A673 (cell line): ENCODE data around the gene APLP2. TPM values are rescaled to one million over a fixed set of nuclear protein-coding genes. Genes with fewer than 3 reads are reported as not detected.

Experiments
- BruUV-seq: library from RNA; stranded (reverse); fragments of 400-500 nt; replicated peaks from 2 replicates; lab custom pipeline; 2021; lab: Mats Ljungman, UMichigan
- CTCF ChIA-PET: fragments of 300-600 bp; sonication (Branson Sonifier 250); formaldehyde crosslinking; loops from one replicate; lab custom pipeline; 2022; ENCODE audit warnings: antibody characterized with exemption; lab: Charles Lee
- POLR2A ChIA-PET: fragments of 300-600 bp; sonication (Branson Sonifier 250); formaldehyde crosslinking; loops from one replicate; lab custom pipeline; 2022; ENCODE audit warnings: antibody characterized with exemption; ENCODE audit not compliant: low non-redundant PET; lab: Charles Lee
- DNase-seq: peaks from one replicate; pipeline ENCODE4 v3.0.0-alpha.2; 2015; ENCODE audit warnings: low spot score
- H3K27ac ChIP-seq: fragments of 200-600 bp; sonication (generic); 2 replicates; pipeline ENCODE4 v1.5.1; 2016; ENCODE audit warnings: mixed run types, low read depth, mild to moderate bottlenecking, mixed read lengths, antibody characterized with exemption, low read length; ENCODE audit not compliant: poor library complexity, severe bottlenecking
- H3K27me3 ChIP-seq: fragments of 200-600 bp; sonication (generic); replicated peaks from 2 replicates; pipeline ENCODE4 v1.6.1; 2017; ENCODE audit warnings: mixed run types, low read depth, mild to moderate bottlenecking, mixed read lengths, antibody characterized with exemption, low read length; ENCODE audit not compliant: insufficient read depth, poor library complexity
- H3K36me3 ChIP-seq: fragments of 200-600 bp; sonication (generic); 2 replicates; pipeline ENCODE4 v1.6.1; 2016; ENCODE audit warnings: mixed run types, mild to moderate bottlenecking, mixed read lengths, antibody characterized with exemption, low read length; ENCODE audit not compliant: insufficient read depth, poor library complexity, severe bottlenecking
- H3K4me1 ChIP-seq: fragments of 200-600 bp; sonication (generic); 2 replicates; pipeline ENCODE4 v1.6.1; 2017; ENCODE audit warnings: mixed run types, mild to moderate bottlenecking, mixed read lengths, antibody characterized with exemption, low read length; ENCODE audit not compliant: insufficient read depth, poor library complexity, severe bottlenecking
- H3K4me3 ChIP-seq: fragments of 200-600 bp; sonication (generic); 2 replicates; pipeline ENCODE4 v1.5.1; 2016; ENCODE audit warnings: low read depth, mixed run types, mild to moderate bottlenecking, mixed read lengths, low read length; ENCODE audit not compliant: poor library complexity, severe bottlenecking
- H3K9me3 ChIP-seq: fragments of 200-600 bp; sonication (generic); 2 replicates; pipeline ENCODE4 v1.6.1; 2016; ENCODE audit warnings: mixed run types, low read depth, mild to moderate bottlenecking, mixed read lengths, antibody characterized with exemption, low read length; ENCODE audit not compliant: poor library complexity, severe bottlenecking
- CTCF ChIP-seq: fragments of 300-800, 200-600 bp; sonication (generic); conservative IDR thresholded peaks from 2 replicates; pipeline ENCODE4 v1.5.1; 2017; ENCODE audit warnings: low read depth, mild to moderate bottlenecking, antibody characterized with exemption, low read length, moderate library complexity, mixed read lengths
- EZH2 ChIP-seq: fragments of 200-600 bp; sonication (generic); IDR thresholded peaks from 2 replicates; pipeline ENCODE4 v1.6.1; 2017; ENCODE audit warnings: borderline replicate concordance, low read depth, mild to moderate bottlenecking, mixed read lengths, antibody characterized with exemption, low read length; ENCODE audit not compliant: poor library complexity, severe bottlenecking
- intact Hi-C: fragments of 100-400 bp; cut with micrococcal nuclease; formaldehyde crosslinking; loops from one replicate; pipeline ENCODE4 v1.10.0; 2022; ENCODE audit not compliant: unreplicated experiment
- total RNA-seq: library from RNA; stranded (reverse); gene quantifications from 2 replicates; pipeline ENCODE4 v1.2.3, GENCODE V29; 2021

The APLP2 gene
- total RNA-seq, 1 experiment from 2014 or later: 175 TPM

- BruUV-seq: no TSS peak
- ChIA-PET CTCF (no interaction called here), POLR2A (no interaction called here)
- no peak for TF ChIP-seq EZH2
- no peak for TF ChIP-seq CTCF
- intact Hi-C loops: no loop called here
- H3K36me3 ChIP-seq: peaks cover 20% of the 10 kb centered on the region
- peaks cover 6% of the 10 kb centered on the region for H3K4me1 ChIP-seq
- H3K9me3 ChIP-seq: no peaks in the 10 kb centered on the region
- H3K27me3 ChIP-seq: no peaks in the 10 kb centered on the region
- DNase-seq: no peak
- H3K4me3 ChIP-seq: no peak overlapping the region
- no peak overlapping the region for H3K27ac ChIP-seq
These were observed 49.1 kb downstream of the APLP2 start for GRCh38 chr11:130118636-130119387.

GRCh38 chr11:130120045-130120444 is 50.4 kb downstream of the APLP2 start:
- Histone ChIP-seq H3K27ac (no peak overlapping the region), H3K27me3 (no peaks in the 10 kb centered on the region), H3K4me3 (no peak overlapping the region), H3K4me1 (peaks cover 6% of the 10 kb centered on the region), H3K36me3 (peaks cover 29% of the 10 kb centered on the region), H3K9me3 (no peaks in the 10 kb centered on the region)
- ChIA-PET POLR2A (no interaction called here), CTCF (no interaction called here)
- no peak for DNase-seq
- TF ChIP-seq EZH2: no peak
- no peak for TF ChIP-seq CTCF
- BruUV-seq: no TSS peak
- intact Hi-C loops: no loop called here

- H3K27ac ChIP-seq: no peak overlapping the region
- DNase-seq: no peak
- TF ChIP-seq EZH2 (no peak), CTCF (no peak)
- peaks cover 33% of the 10 kb centered on the region for H3K36me3 ChIP-seq
- H3K4me1 ChIP-seq: no peaks in the 10 kb centered on the region
- ChIA-PET POLR2A (no interaction called here), CTCF (no interaction called here)
- H3K4me3 ChIP-seq: no peak overlapping the region
- no peaks in the 10 kb centered on the region for H3K9me3 ChIP-seq
- H3K27me3 ChIP-seq: no peaks in the 10 kb centered on the region
- BruUV-seq: no TSS peak
- intact Hi-C loops: no loop called here
These were observed 51.8 kb downstream of the APLP2 start for GRCh38 chr11:130121445-130121978.
